SK-N-SH (cell line): ENCODE data around the gene TMEM150C. TPM values are rescaled to one million over a fixed set of nuclear protein-coding genes. Genes with fewer than 3 reads are reported as not detected.

Experiments
- CTCF ChIA-PET: fragments of 300-600, 350-600 bp; formaldehyde crosslinking; extraction: SDS; loops from one replicate; lab custom pipeline; 2021; lab: Yijun Ruan, JAX
- POLR2A ChIA-PET: fragments of 350-600 bp; sonication (Branson Sonifier 250); formaldehyde crosslinking; extraction: SDS; loops from one replicate; lab custom pipeline; 2020; ENCODE audit warnings: antibody characterized with exemption, inconsistent platforms; lab: Yijun Ruan, JAX
- DNase-seq: peaks from one replicate; pipeline ENCODE4 v3.0.0; 2012
- H2AFZ ChIP-seq: fragments of 200-600 bp; sonication (generic); 2 replicates; pipeline ENCODE4 v1.8.1; 2016; ENCODE audit warnings: antibody characterized with exemption, mild to moderate bottlenecking, low read depth
- H3F3A ChIP-seq: fragments of 200-600 bp; sonication (generic); replicated peaks from 2 replicates; pipeline ENCODE3; 2016; ENCODE audit warnings: antibody characterized with exemption, mild to moderate bottlenecking; ENCODE audit not compliant: insufficient read depth
- H3K27ac ChIP-seq, 2 experiments: fragments of 200-500 bp in 1 of 2; fragments of 200-600 bp in 1 of 2; sonication (Bioruptor generic) in 1 of 2; sonication (generic), shearing (Covaris generic) in 1 of 2; 2 replicates each; pipeline versions ENCODE4 v1.5.1 to v1.6.1; 2014 to 2016; ENCODE audit warnings: low read depth in 2 of 2, inconsistent platforms in 1 of 2, low read length in 1 of 2, mild to moderate bottlenecking in 1 of 2, mixed read lengths in 1 of 2
- H3K27me3 ChIP-seq: fragments of 200-600 bp; sonication (generic), shearing (Covaris generic); 2 replicates; pipeline ENCODE4 v1.6.1; 2016; ENCODE audit warnings: mixed run types; ENCODE audit not compliant: insufficient read depth
- H3K36me3 ChIP-seq, 2 experiments: fragments of 200-500 bp in 1 of 2; fragments of 200-600 bp in 1 of 2; sonication (Bioruptor generic) in 1 of 2; sonication (generic) in 1 of 2; replicated peaks in 1 of 2; 2 replicates each; pipeline versions ENCODE3 to v1.5.1; 2014 to 2016; ENCODE audit warnings: low read length in 1 of 2, mild to moderate bottlenecking in 1 of 2; ENCODE audit not compliant: insufficient read depth in 2 of 2, control insufficient read depth in 1 of 2
- H3K4me1 ChIP-seq, 2 experiments: fragments of 200-500 bp in 1 of 2; fragments of 200-600 bp in 1 of 2; sonication (Bioruptor generic) in 1 of 2; sonication (generic), shearing (Covaris generic) in 1 of 2; 2 replicates each; pipeline versions ENCODE4 v1.5.1 to v1.6.1; 2014 to 2016; ENCODE audit warnings: low read depth in 1 of 2, low read length in 1 of 2, mixed run types in 1 of 2; ENCODE audit not compliant: insufficient read depth in 2 of 2, control insufficient read depth in 1 of 2
- H3K4me2 ChIP-seq: fragments of 200-600 bp; sonication (generic), shearing (Covaris generic); 2 replicates; pipeline ENCODE4 v1.6.1; 2017; ENCODE audit warnings: mixed run types
- H3K4me3 ChIP-seq, 2 experiments: fragments of 200-500 bp in 1 of 2; fragments of 200-600 bp in 1 of 2; sonication (Bioruptor generic) in 1 of 2; sonication (generic), shearing (Covaris generic) in 1 of 2; 2 replicates each; pipeline versions ENCODE4 v1.5.1 to v1.8.1; 2014 to 2016; ENCODE audit warnings: low read depth in 2 of 2, inconsistent platforms in 1 of 2, low read length in 1 of 2, mild to moderate bottlenecking in 1 of 2, mixed read lengths in 1 of 2, moderate library complexity in 1 of 2
- H3K79me2 ChIP-seq: fragments of 200-600 bp; sonication (generic); 2 replicates; pipeline ENCODE4 v1.8.1; 2017; ENCODE audit warnings: mild to moderate bottlenecking; ENCODE audit not compliant: insufficient read depth
- H3K9ac ChIP-seq: fragments of 200-600 bp; sonication (generic); 2 replicates; pipeline ENCODE4 v1.6.1; 2017; ENCODE audit warnings: mixed run types
- H3K9me2 ChIP-seq: fragments of 200-600 bp; sonication (generic); 2 replicates; pipeline ENCODE4 v1.6.1; 2017; ENCODE audit warnings: mixed run types
- H3K9me3 ChIP-seq: fragments of 200-600 bp; sonication (generic); 2 replicates; pipeline ENCODE4 v1.6.1; 2017; ENCODE audit warnings: mixed run types, mild to moderate bottlenecking, moderate library complexity
- H4K20me1 ChIP-seq: fragments of 200-600 bp; sonication (generic); 2 replicates; pipeline ENCODE4 v1.6.1; 2017; ENCODE audit warnings: mild to moderate bottlenecking, mixed run types; ENCODE audit not compliant: insufficient read depth
- CHD2 ChIP-seq: fragments of 150-350 bp; IDR thresholded peaks from 2 replicates; pipeline ENCODE4 v1.6.1; 2018; ENCODE audit warnings: low read length; ENCODE audit not compliant: partially characterized antibody
- EP300 ChIP-seq, 2 experiments: IDR thresholded peaks; 2 replicates each; pipeline versions ENCODE4 v1.4.0 to v1.6.1; 2012; ENCODE audit warnings: borderline replicate concordance in 1 of 2, low read depth in 1 of 2, low read length in 1 of 2
- FOSL2 ChIP-seq: IDR thresholded peaks from 2 replicates; pipeline ENCODE4 v1.4.0; 2012; ENCODE audit warnings: low read depth, mild to moderate bottlenecking, moderate library complexity, borderline replicate concordance
- FOXM1 ChIP-seq: IDR thresholded peaks from 2 replicates; pipeline ENCODE4 v1.4.0; 2012; ENCODE audit warnings: low read depth, mild to moderate bottlenecking
- GATA2 ChIP-seq: sonication (generic); formaldehyde crosslinking; IDR thresholded peaks from 2 replicates; pipeline ENCODE4 v1.5.0; 2020; ENCODE audit warnings: mild to moderate bottlenecking, missing genetic modification reagents
- MEF2A ChIP-seq: IDR thresholded peaks from 2 replicates; pipeline ENCODE4 v1.4.0; 2012; ENCODE audit warnings: low read depth, borderline replicate concordance
- MXI1 ChIP-seq: IDR thresholded peaks from 2 replicates; pipeline ENCODE4 v1.6.1; 2012; ENCODE audit warnings: mild to moderate bottlenecking, low read depth, low read length, improper control_type of control experiment
- NRF1 ChIP-seq: IDR thresholded peaks from 2 replicates; pipeline ENCODE4 v1.6.1; 2012; ENCODE audit warnings: low read depth, mild to moderate bottlenecking, low read length
- POLR2AphosphoS5 ChIP-seq: IDR thresholded peaks from 2 replicates; pipeline ENCODE4 v1.6.1; 2012; ENCODE audit warnings: low read depth, low read length
- RAD21 ChIP-seq: IDR thresholded peaks from 2 replicates; pipeline ENCODE4 v1.6.1; 2012; ENCODE audit warnings: mild to moderate bottlenecking, low read length
- RCOR1 ChIP-seq: fragments of 150-350 bp; IDR thresholded peaks from 2 replicates; pipeline ENCODE4 v1.6.1; 2017; ENCODE audit warnings: antibody characterized with exemption, low read length
- RFX5 ChIP-seq: IDR thresholded peaks from 2 replicates; pipeline ENCODE4 v1.6.1; 2012; ENCODE audit warnings: mild to moderate bottlenecking, improper control_type of control experiment, low read length
- RXRA ChIP-seq: IDR thresholded peaks from 2 replicates; pipeline ENCODE4 v1.4.0; 2012; ENCODE audit warnings: low read depth, mild to moderate bottlenecking, borderline replicate concordance
- SIN3A ChIP-seq: IDR thresholded peaks from 2 replicates; pipeline ENCODE4 v1.6.1; 2012; ENCODE audit warnings: low read depth, mild to moderate bottlenecking, low read length, moderate library complexity, borderline replicate concordance
- SMC3 ChIP-seq: IDR thresholded peaks from 2 replicates; pipeline ENCODE4 v1.6.1; 2012; ENCODE audit warnings: low read depth, low read length, improper control_type of control experiment
- TCF12 ChIP-seq: IDR thresholded peaks from 2 replicates; pipeline ENCODE4 v1.4.0; 2012
- TEAD4 ChIP-seq: IDR thresholded peaks from 2 replicates; pipeline ENCODE4 v1.4.0; 2012; ENCODE audit warnings: mild to moderate bottlenecking, borderline replicate concordance; ENCODE audit not compliant: insufficient read depth
- YY1 ChIP-seq: IDR thresholded peaks from 2 replicates; pipeline ENCODE4 v1.4.0; 2012; ENCODE audit warnings: low read depth, mild to moderate bottlenecking
- WGBS: methylation state at CpG from one replicate; pipeline ENCODE4 v1.1.6; 2017; ENCODE audit warnings: low lambda C conversion rate; 5-methylcytosine and 5-hydroxymethylcytosine counted together
- polyA plus RNA-seq, 3 experiments: library from polyadenylated mRNA; depleted of rRNA; stranded (reverse); fragments of >200 nt; gene quantifications; 2 replicates each; pipeline ENCODE4 v1.2.3, GENCODE V29; 2012
- TF ChIP-seq, protein P1 (sequence below): IDR thresholded peaks from 2 replicates; pipeline ENCODE4 v1.4.0; 2012; ENCODE audit warnings: low read depth, borderline replicate concordance
- TF ChIP-seq, protein P2 (sequence below): IDR thresholded peaks from 2 replicates; pipeline ENCODE4 v1.6.1; 2012; ENCODE audit warnings: mild to moderate bottlenecking, low read depth, low read length, moderate library complexity
- TF ChIP-seq, protein P3 (sequence below): IDR thresholded peaks from 2 replicates; pipeline ENCODE4; 2012
- TF ChIP-seq, protein P4 (sequence below): IDR thresholded peaks from 2 replicates; pipeline ENCODE4 v1.4.0; 2012; ENCODE audit warnings: low read depth, borderline replicate concordance
- TF ChIP-seq, protein P5 (sequence below): fragments of 150-350 bp; IDR thresholded peaks from 2 replicates; pipeline ENCODE4 v1.6.1; 2017; ENCODE audit warnings: antibody characterized with exemption, low read length, low read depth, borderline replicate concordance

Gene TMEM150C
- polyA plus RNA-seq, 1 of the 3 experiments (the other 2 are of a cell fraction): 1.0 TPM

DNA sequence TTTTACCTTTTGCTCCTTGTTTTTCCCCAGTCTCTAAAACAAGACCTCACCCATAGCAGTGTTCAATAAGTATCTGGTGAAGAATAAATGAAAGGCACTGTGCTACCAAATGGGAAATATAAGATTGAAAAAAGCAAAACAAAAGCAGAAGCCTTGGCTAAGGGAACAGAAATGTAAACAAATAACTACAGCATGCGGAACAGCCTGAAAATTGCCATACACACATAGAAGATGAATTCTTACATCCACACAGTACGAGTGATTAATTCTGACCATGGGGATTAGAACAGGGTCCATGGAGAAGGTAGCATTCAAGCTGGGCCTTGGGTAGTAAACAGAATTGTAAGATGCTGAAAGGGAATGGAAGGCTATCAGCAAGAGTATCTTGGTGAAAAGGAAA, 40.5 kb downstream of the TMEM150C start:
- CTCF ChIA-PET: no interaction called here
- 50% methylated on average over 2 of the region's 2 CpGs for WGBS

DNA sequence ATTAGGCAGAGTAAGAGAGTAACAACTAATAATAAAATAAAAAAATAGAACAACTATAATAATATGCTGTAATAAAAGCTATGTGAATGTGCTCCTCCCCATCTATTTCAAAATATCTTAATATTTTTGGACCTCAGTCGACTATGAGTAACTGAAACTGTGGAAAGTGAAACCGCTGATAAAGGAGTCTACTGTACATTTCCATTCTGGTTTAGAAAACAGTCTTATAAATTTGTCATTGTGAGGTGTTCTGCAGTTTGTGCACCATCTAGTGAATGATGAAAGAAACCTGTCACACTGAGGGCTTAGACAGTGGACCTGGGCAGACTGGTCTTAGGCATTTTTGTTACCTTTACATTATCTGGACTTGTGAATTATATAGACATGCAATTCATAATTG, 42.0 kb downstream of the TMEM150C start:
- no peaks in the 10 kb centered on the region for H3K79me2 ChIP-seq
- no peaks in the 10 kb centered on the region for H3K9me2 ChIP-seq
- H3F3A ChIP-seq: peaks cover 5% of the 10 kb centered on the region
- peaks cover 0 to 6% of the 10 kb centered on the region in 2 experiments; a peak in 1 of 4 replicates for H3K4me1 ChIP-seq
- no peak overlapping the region for H3K4me3 ChIP-seq
- DNase-seq: no peak
- no peaks in the 10 kb centered on the region for H3K9me3 ChIP-seq
- H3K27me3 ChIP-seq: no peaks in the 10 kb centered on the region
- 73% methylated on average over 2 of the region's 2 CpGs for WGBS
- TF ChIP-seq MXI1 (no peak), TEAD4 (no peak), FOSL2 (no peak), YY1 (no peak), TCF12 (no peak), SIN3A (no peak)
- TF ChIP-seq, protein P1, sequence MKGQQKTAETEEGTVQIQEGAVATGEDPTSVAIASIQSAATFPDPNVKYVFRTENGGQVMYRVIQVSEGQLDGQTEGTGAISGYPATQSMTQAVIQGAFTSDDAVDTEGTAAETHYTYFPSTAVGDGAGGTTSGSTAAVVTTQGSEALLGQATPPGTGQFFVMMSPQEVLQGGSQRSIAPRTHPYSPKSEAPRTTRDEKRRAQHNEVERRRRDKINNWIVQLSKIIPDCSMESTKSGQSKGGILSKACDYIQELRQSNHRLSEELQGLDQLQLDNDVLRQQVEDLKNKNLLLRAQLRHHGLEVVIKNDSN: no peak
- TF ChIP-seq, protein P2, sequence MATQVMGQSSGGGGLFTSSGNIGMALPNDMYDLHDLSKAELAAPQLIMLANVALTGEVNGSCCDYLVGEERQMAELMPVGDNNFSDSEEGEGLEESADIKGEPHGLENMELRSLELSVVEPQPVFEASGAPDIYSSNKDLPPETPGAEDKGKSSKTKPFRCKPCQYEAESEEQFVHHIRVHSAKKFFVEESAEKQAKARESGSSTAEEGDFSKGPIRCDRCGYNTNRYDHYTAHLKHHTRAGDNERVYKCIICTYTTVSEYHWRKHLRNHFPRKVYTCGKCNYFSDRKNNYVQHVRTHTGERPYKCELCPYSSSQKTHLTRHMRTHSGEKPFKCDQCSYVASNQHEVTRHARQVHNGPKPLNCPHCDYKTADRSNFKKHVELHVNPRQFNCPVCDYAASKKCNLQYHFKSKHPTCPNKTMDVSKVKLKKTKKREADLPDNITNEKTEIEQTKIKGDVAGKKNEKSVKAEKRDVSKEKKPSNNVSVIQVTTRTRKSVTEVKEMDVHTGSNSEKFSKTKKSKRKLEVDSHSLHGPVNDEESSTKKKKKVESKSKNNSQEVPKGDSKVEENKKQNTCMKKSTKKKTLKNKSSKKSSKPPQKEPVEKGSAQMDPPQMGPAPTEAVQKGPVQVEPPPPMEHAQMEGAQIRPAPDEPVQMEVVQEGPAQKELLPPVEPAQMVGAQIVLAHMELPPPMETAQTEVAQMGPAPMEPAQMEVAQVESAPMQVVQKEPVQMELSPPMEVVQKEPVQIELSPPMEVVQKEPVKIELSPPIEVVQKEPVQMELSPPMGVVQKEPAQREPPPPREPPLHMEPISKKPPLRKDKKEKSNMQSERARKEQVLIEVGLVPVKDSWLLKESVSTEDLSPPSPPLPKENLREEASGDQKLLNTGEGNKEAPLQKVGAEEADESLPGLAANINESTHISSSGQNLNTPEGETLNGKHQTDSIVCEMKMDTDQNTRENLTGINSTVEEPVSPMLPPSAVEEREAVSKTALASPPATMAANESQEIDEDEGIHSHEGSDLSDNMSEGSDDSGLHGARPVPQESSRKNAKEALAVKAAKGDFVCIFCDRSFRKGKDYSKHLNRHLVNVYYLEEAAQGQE: no peak
- H2AFZ ChIP-seq: no peak overlapping the region
- H3K9ac ChIP-seq: no peak overlapping the region
- no peak overlapping the region; a peak in 1 of 4 replicates for H3K27ac ChIP-seq
- no peak overlapping the region for H3K4me2 ChIP-seq
- ChIA-PET CTCF (no interaction called here), POLR2A (no interaction called here)
- no peaks in the 10 kb centered on the region for H4K20me1 ChIP-seq
- no peaks in the 10 kb centered on the region for H3K36me3 ChIP-seq

More for the DNA sequence above, 40.5 kb downstream of the TMEM150C start:
- Histone ChIP-seq H3K9me2 (no peaks in the 10 kb centered on the region), H3F3A (peaks cover 10% of the 10 kb centered on the region), H4K20me1 (no peaks in the 10 kb centered on the region)
- TF ChIP-seq FOXM1: no peak
- no peak for TF ChIP-seq RXRA
- no peak for TF ChIP-seq EP300 (IDR thresholded peaks at IDR 0.05; ENCODE audit: borderline replicate concordance in 1 of 2, low read depth in 1 of 2, low read length in 1 of 2)
- TF ChIP-seq TEAD4: no peak
- TF ChIP-seq YY1: no peak
- no peak for TF ChIP-seq POLR2AphosphoS5
- TF ChIP-seq SMC3: no peak
- no peak for TF ChIP-seq RFX5
- TF ChIP-seq, protein P3, sequence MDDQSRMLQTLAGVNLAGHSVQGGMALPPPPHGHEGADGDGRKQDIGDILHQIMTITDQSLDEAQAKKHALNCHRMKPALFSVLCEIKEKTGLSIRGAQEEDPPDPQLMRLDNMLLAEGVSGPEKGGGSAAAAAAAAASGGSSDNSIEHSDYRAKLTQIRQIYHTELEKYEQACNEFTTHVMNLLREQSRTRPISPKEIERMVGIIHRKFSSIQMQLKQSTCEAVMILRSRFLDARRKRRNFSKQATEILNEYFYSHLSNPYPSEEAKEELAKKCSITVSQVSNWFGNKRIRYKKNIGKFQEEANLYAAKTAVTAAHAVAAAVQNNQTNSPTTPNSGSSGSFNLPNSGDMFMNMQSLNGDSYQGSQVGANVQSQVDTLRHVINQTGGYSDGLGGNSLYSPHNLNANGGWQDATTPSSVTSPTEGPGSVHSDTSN: no peak
- no peak for TF ChIP-seq RCOR1
- TF ChIP-seq CHD2: no peak
- no peak for TF ChIP-seq GATA2 (CRISPR knock-in tag)
- TF ChIP-seq MEF2A: no peak
- TF ChIP-seq, protein P4, sequence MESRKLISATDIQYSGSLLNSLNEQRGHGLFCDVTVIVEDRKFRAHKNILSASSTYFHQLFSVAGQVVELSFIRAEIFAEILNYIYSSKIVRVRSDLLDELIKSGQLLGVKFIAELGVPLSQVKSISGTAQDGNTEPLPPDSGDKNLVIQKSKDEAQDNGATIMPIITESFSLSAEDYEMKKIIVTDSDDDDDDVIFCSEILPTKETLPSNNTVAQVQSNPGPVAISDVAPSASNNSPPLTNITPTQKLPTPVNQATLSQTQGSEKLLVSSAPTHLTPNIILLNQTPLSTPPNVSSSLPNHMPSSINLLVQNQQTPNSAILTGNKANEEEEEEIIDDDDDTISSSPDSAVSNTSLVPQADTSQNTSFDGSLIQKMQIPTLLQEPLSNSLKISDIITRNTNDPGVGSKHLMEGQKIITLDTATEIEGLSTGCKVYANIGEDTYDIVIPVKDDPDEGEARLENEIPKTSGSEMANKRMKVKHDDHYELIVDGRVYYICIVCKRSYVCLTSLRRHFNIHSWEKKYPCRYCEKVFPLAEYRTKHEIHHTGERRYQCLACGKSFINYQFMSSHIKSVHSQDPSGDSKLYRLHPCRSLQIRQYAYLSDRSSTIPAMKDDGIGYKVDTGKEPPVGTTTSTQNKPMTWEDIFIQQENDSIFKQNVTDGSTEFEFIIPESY: no peak
- TF ChIP-seq NRF1: no peak
- TF ChIP-seq, protein P5, sequence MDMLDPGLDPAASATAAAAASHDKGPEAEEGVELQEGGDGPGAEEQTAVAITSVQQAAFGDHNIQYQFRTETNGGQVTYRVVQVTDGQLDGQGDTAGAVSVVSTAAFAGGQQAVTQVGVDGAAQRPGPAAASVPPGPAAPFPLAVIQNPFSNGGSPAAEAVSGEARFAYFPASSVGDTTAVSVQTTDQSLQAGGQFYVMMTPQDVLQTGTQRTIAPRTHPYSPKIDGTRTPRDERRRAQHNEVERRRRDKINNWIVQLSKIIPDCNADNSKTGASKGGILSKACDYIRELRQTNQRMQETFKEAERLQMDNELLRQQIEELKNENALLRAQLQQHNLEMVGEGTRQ: no peak
- no peak for TF ChIP-seq RAD21
- no peak for TF ChIP-seq TCF12
- no peak for TF ChIP-seq FOSL2
- TF ChIP-seq, all 33 proteins: peak for 0
- Histone ChIP-seq H3K27ac (no peak overlapping the region), H3K9ac (no peak overlapping the region), H3K79me2 (no peaks in the 10 kb centered on the region), H3K4me3 (no peak overlapping the region), H2AFZ (no peak overlapping the region), H3K27me3 (no peaks in the 10 kb centered on the region), H3K36me3 (no peaks in the 10 kb centered on the region), H3K9me3 (no peaks in the 10 kb centered on the region), H3K4me1 (peaks cover 0 to 6% of the 10 kb centered on the region in 2 experiments; a peak in 1 of 4 replicates), H3K4me2 (no peak overlapping the region)
- POLR2A ChIA-PET: no interaction called here
- no peak for DNase-seq
